ENCODE data around the gene OR52H1.

OR52H1 gene

DNA sequence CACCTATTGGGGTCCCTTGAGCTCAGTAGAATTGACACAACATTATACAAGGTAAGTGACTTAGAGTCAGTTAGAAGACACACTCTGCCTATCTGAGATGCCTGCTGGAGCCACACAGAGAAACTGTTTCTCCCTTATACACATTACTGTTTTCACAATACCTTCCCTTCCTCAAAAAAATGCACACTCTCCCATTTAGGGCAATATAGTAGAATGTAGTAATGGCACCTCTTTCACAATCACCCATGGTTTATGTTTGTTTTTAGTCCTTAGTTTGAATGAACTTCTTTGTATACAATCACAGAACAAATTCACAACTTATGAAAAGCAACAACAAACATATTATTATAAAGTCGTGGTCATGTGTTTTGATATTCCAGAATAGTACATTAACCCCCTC, 14.3 kb downstream of the OR52H1 start:
- TF ChIP-seq, protein P1, sequence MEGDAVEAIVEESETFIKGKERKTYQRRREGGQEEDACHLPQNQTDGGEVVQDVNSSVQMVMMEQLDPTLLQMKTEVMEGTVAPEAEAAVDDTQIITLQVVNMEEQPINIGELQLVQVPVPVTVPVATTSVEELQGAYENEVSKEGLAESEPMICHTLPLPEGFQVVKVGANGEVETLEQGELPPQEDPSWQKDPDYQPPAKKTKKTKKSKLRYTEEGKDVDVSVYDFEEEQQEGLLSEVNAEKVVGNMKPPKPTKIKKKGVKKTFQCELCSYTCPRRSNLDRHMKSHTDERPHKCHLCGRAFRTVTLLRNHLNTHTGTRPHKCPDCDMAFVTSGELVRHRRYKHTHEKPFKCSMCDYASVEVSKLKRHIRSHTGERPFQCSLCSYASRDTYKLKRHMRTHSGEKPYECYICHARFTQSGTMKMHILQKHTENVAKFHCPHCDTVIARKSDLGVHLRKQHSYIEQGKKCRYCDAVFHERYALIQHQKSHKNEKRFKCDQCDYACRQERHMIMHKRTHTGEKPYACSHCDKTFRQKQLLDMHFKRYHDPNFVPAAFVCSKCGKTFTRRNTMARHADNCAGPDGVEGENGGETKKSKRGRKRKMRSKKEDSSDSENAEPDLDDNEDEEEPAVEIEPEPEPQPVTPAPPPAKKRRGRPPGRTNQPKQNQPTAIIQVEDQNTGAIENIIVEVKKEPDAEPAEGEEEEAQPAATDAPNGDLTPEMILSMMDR (IDR thresholded peaks at IDR 0.05; ENCODE audit: insufficient read depth, missing control alignments), result no peak
- DNase-seq (ENCODE audit: insufficient read length, low spot score) (no peak), FAIRE-seq (no peak)

DNA sequence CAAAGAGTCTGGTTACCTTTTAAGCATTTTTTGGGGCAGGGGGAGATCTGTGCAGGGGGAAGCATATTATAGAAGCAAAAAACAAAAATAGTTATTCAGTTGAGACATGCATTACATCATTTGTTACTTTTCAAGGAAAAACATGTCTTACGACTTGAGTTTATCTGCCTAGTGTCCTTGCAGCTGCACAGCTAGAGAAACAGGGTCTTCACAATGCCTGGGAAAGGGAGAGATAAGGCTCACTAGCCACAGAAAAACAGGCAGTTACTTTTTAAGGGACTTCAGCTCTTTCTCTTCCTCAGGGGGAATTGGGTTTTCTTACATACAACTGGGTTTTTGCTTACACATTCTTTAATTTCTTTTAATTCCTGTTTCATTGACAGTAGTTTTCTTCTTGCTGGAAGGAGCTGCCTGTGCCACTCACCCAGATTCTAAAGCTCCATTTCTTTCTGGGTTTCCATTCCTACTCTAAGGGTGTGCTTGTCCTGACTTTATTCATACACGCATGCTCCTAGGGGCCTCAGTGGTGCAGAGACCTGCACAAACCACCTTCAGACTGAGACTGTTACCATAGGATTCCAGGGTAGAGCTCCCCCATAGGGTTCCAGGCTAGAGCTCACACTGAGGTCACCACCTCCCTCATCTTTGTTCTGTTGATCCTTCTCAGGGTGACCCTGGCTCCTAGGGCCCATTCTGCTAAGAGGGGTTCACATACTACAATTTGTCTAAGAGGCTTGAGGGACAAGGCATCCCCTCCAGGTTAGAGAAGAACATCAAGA, 17.1 kb downstream of the OR52H1 start:
- TF ChIP-seq, protein P1 (IDR thresholded peaks at IDR 0.05; ENCODE audit: insufficient read depth, missing control alignments), result no peak
- FAIRE-seq (no peak), DNase-seq (ENCODE audit: insufficient read length, low spot score) (no peak)

DNA sequence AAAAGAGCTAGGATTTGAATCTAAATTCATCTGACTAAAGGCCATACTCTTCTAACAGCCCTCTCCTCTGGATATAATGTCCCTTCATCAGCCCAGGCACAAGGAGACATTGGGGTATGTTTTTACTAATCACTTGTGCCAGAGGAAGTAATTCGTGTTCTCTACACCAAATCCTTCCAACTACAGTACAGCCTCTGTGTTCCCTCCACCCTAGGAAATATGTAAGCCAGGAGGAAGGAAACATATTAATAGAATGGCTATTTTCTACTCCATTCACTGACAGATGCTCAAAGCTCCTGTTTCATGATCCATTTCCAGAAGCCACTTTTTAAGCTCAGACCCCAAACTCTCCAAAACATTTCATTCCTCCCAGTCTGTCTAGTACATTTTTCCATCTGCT, 19.8 kb downstream of the OR52H1 start:
- TF ChIP-seq, protein P1 (IDR thresholded peaks at IDR 0.05; ENCODE audit: insufficient read depth, missing control alignments), result no peak
- FAIRE-seq, result no peak
- DNase-seq (ENCODE audit: insufficient read length, low spot score), result no peak

DNA sequence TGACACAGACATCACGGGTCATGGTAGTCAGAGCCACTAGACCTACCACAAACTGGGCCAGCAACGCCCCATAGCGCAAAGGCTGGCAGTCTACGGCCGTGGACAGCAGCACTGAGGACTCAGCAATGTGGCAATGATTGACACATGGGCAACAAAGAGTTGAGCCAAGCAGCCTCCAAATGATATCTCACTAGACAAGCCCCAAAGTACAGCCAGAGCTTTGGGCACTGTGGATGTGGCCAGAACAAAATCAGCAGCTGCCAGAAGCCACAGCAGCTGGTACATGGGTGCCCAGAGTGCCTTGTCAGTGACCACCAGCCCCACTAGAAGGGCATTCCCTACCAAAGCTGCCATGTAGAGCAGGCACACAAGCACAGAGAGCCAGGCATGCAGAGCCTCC, 20.6 kb downstream of the OR52H1 start:
- DNase-seq (ENCODE audit: insufficient read length, low spot score) (no peak), FAIRE-seq (no peak)
- TF ChIP-seq, protein P1 (IDR thresholded peaks at IDR 0.05; ENCODE audit: insufficient read depth, missing control alignments), result no peak

DNA sequence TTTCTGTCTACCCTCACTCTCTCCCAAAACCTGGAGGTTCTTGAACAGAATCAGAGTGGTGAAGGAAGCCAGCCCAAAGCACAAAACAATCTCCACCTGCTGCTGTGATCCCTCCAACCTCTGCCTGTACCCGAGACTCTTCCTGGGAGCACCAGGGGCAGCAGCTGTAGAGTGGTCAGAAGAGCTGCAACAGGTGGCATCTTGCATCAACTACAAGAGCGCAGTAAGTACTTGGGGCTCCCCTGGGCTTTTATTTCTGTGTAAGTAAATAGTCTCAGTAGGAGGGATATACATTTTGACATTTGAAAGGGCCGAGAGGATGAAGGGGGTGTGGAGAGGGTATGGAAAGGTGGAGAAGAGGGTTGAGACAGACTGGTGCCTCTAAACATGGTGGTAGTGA, 23.6 kb downstream of the OR52H1 start:
- TF ChIP-seq, protein P1 (IDR thresholded peaks at IDR 0.05; ENCODE audit: insufficient read depth, missing control alignments), result no peak
- DNase-seq (ENCODE audit: insufficient read length, low spot score) (no peak), FAIRE-seq (no peak)

DNA sequence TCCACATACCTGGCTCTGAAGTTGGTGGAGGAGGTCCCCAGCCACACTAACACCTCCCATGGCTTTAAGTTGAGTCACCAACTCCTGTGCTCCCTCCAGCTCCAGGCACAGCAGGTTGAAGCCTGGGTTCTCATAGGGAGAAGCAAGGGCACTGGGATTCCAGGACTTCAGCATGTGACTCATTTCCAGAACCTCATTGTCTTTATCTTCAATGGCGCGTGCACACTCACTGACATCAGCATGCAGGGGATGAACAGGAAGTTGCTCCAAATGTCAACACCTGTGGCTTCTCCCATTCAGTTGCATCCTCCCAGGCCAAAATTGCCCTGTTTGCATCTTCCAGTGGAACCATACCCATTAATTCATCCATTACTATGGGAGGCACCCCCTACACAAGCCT, 26.0 kb downstream of the OR52H1 start:
- DNase-seq (ENCODE audit: insufficient read length, low spot score), result no peak

DNA sequence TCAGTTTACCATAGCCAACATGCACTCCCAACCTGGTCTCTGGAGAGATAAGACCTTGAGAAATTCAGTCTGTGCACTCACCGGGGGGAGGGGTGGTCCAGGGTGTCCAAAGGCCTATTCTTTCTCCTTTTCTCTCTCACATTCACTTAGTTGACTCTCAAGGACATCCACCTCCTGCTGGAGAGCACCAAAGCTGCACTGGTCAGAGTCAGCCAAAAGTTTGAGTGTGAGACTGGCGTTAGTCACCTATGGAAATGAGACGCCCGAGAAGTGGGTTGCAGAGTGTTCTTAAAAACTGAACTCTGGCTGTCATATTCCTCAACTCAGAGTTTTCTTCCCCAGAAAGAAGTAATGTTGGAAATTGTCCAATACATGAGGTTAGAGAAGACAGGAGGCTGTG, 26.8 kb downstream of the OR52H1 start:
- TF ChIP-seq, protein P1 (IDR thresholded peaks at IDR 0.05; ENCODE audit: insufficient read depth, missing control alignments), result no peak
- DNase-seq (ENCODE audit: insufficient read length, low spot score), result no peak
- no peak for FAIRE-seq

More for the DNA sequence above, 26.0 kb downstream of the OR52H1 start:
- TF ChIP-seq, protein P1 (IDR thresholded peaks at IDR 0.05; ENCODE audit: insufficient read depth, missing control alignments), result no peak
- no peak for FAIRE-seq

Measured in D721Med (cell line).